ENCODE measurements around the gene ATAD3A.
A peak's percentile ranks its signal among the peaks of the same experiment; 100 is the strongest.

ATAD3A gene

GRCh38 chr1:1536938-1537546 lies 25.1 kb downstream of the ATAD3A start:
- H3K4me3 Mint-ChIP-seq, result no peak overlapping the region
- no peaks in the 10 kb centered on the region for H3K27me3 Mint-ChIP-seq
- peaks cover 1% of the 10 kb centered on the region for H3K4me1 Mint-ChIP-seq
- DNase-seq (no peak), ATAC-seq (no peak)
- peaks cover under 1% of the 10 kb centered on the region for H3K9me3 Mint-ChIP-seq
- H3K27ac Mint-ChIP-seq, result no peak overlapping the region
- peaks cover 10% of the 10 kb centered on the region for H3K36me3 Mint-ChIP-seq (ENCODE audit: low read depth)

- Mint-ChIP-seq H3K9me3 (no peaks in the 10 kb centered on the region), H3K4me1 (peaks cover 1% of the 10 kb centered on the region), H3K4me3 (no peak overlapping the region), H3K27me3 (no peaks in the 10 kb centered on the region), H3K36me3 (ENCODE audit: low read depth) (peaks cover 8% of the 10 kb centered on the region), H3K27ac (no peak overlapping the region)
- DNase-seq (no peak), ATAC-seq (no peak)
Observed at GRCh38 chr1:1537626-1538250, 25.8 kb downstream of the ATAD3A start.

DNA sequence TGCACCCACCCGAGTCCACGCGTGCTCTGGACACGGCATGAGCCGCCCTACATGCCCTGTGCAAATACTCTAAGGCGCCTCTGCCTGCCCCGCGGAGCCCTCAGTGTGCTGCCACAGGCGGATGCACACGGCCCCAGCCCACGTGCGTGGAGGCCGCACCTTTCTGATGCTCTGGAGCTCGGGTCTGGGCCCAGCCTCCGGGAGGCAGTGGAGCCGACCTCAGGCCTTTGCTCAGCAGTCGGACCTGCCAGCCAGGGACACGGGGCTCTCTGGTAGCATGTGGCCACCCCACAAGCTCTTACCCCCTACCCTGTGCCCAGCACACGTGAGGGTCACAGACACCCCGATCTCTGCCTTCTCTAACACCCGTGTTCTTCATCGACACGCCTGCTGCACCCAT lies 26.4 kb downstream of the ATAD3A start:
- peaks cover 1% of the 10 kb centered on the region for H3K4me1 Mint-ChIP-seq
- H3K27me3 Mint-ChIP-seq, result no peaks in the 10 kb centered on the region
- ATAC-seq (no peak), DNase-seq (no peak)
- H3K9me3 Mint-ChIP-seq, result no peaks in the 10 kb centered on the region
- H3K27ac Mint-ChIP-seq, result no peak overlapping the region
- H3K36me3 Mint-ChIP-seq (ENCODE audit: low read depth), result peaks cover 8% of the 10 kb centered on the region
- H3K4me3 Mint-ChIP-seq, result peak overlapping the region; percentile 3

DNA sequence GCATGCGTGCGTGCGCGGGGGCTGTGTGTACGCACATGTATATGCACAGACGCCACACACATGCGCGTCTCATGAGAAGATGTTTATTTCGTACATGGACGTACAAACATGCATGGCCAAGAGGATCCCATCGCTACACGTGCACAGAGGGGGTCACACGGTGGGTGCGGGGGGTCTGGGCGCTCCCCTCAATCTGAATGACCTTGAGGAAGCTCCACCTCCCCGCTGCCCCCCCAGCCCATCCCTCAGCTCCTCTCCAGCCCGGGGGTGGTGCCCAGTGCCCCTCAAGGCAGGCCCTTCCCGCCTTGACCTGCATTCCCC lies 27.0 kb downstream of the ATAD3A start:
- Mint-ChIP-seq H3K4me3 (no peak overlapping the region), H3K27ac (no peak overlapping the region), H3K36me3 (ENCODE audit: low read depth) (peaks cover 8% of the 10 kb centered on the region), H3K27me3 (no peaks in the 10 kb centered on the region), H3K4me1 (peaks cover 1% of the 10 kb centered on the region), H3K9me3 (no peaks in the 10 kb centered on the region)
- ATAC-seq, result no peak
- DNase-seq, result no peak

DNA sequence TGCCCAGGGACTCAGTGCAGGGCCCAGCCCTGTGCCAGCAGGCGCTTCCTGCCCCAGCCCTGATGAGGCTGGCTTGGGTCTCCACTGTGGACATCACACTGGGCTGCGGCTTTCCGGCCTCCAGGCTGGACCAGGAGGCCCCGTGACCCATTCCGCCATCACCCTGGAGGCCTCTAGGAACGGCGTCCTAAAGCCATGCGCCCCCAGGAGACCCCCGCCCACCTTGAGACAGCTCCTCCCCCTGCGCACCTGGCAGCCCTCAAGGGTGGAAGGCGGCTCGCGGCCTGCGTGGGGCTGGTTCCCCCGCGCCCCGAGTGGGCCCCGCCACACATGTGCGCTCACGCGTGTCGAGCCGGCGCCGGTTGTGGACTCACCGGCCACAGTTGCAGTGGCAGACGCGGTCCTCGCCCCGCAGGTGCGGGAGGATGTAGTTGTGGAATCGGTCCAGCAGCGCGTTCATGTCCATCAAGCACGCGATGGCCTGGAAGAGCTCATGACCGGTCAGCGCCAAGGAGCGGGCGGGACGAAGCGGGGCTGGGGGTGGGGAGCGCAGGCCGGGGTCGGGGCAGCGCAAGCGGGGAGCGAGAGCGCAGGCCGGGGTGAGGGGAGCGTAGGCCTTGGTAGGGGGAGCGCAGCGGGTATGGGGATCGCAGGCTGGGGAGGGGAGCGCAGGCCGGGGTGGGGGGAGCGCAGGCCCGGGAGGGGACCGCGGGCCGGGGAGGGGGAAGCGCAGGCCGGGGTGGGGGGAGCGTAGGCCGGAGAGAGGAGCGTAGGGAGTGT lies 27.5 kb downstream of the ATAD3A start:
- H3K36me3 Mint-ChIP-seq (ENCODE audit: low read depth), result peaks cover 8% of the 10 kb centered on the region
- peaks cover 1% of the 10 kb centered on the region for H3K4me1 Mint-ChIP-seq
- no peak overlapping the region for H3K27ac Mint-ChIP-seq
- DNase-seq (no peak), ATAC-seq (no peak)
- no peaks in the 10 kb centered on the region for H3K9me3 Mint-ChIP-seq
- H3K4me3 Mint-ChIP-seq, result no peak overlapping the region
- H3K27me3 Mint-ChIP-seq, result no peaks in the 10 kb centered on the region

DNA sequence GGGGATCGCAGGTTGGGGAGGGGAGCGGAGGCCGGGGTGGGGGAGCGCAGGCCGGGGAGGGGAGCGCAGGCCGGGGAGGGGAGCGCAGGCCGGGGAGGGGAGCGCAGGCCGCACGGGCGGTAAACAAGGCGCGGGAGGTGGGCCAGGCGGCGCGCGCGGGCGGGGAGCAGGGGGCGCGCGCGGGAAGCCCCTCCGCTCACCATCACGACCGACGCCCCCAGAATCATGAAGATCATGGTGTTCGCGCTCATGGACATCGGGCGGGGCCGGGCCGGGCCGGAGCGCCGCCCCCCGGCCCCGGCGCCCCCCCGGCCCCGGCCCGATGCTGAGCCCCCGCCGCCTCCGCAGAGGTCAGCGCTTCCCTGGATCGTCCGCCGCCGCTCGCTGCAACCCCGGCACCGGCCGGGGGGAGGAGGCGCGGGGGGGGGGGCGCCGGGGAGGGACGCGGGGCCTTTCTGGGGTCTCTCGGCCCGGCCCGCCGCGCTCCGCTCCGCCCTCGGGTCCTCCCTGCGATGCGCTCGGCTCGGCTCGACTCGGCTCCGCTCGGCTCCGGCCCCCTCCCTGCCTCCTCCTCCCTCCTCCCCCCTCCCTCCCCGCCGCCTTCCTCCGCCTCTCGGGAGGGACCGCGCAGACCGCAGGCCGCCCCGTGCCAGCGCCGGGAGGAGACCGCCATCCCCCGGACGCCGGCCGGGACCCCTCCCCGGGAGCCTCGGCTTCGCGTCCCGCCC lies 28.3 kb downstream of the ATAD3A start, which contains the start of gene TMEM240:
TSS of gene TMEM240 (minus strand) at position 535 of the 728 bp plus-strand sequence. CDS start at position 257, 278 bp downstream.
- DNase-seq, result peak; percentile 61
- Mint-ChIP-seq H3K9me3 (no peaks in the 10 kb centered on the region), H3K36me3 (ENCODE audit: low read depth) (peaks cover 8% of the 10 kb centered on the region), H3K27me3 (no peaks in the 10 kb centered on the region), H3K4me3 (no peak within 1 kb of the TSS), H3K27ac (no peak within 1 kb of the TSS), H3K4me1 (peaks cover 1% of the 10 kb centered on the region)
- ATAC-seq, result no peak

DNA sequence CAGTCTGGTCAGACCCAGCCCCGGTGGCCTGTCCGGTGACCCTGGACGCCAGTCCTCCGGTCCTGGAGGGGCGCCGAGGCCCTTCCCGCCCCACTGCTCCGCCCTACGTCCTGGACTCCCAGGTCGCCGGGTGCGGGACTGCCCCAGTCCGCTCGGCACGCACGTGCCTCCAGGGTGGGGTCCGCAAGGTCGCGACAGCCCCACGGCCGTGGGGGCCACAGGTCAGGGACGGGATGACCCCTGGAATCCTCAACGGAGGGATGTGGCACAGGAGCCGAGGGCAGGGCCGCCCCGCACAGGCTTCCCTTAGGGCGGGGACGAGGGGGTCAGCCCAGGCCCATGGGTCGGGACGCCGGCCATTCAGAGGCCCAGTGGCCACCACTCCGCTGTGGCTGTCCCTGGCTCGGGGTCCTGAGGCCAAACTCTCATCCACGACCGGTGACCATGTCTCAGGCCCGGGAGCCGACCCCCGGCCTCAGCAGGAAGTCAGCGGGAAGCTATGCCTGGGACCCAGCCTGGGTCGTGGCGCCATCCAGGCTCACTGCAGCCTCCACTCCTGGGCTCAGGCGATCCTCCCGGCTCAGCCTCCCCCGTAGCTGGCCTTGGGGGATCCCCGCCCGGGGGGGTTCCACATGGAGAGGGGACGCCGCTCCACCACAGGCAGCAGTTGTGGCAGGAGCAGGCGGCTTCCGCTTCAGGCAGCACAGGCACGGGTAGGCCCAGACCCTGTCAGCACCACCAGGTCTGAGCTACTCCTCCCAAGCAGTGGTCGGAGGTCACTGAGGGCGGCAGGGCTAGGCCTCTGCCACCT lies 29.1 kb downstream of the ATAD3A start:
- Mint-ChIP-seq H3K27me3 (no peaks in the 10 kb centered on the region), H3K36me3 (ENCODE audit: low read depth) (peaks cover 8% of the 10 kb centered on the region)

DNA sequence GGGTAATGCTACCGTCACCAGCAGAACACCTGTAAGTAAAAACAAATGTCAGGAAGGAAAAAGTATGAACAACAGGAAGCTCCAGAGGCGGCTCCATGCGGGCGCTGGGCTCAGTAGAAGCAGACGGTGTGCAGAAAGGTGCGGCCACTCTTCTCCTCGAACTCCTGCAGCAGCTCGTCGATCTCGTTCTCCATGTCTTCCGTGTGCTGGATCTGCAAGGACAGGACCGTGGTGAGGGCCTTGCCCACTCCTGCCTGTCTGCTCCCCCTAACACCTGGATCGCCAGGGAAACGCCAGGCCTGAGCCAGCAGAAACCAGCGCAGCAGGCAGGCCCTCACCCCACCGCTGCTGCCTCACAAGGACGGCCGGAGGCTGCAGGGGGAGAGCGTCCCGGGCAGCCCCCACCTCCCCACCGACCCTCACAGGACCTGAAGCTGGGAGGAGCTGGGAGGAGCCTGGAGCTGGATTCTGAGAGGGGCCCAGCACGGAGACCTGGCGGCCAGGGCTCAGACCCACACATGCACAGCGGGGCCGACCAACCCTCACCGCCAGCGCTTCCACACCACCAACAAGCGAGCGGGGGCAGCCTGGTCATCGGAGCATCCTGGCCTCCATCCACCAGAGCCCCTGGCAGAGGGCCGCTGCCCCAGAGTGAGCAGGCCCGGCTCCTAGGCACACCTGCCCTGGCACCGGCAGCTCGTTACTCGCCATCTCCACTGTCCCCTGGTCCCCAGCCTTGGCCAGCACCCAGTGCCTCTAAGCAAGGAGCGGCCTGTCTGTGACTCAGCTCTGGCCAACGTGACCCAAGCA lies 30.2 kb downstream of the ATAD3A start:
- ATAC-seq, result no peak
- Mint-ChIP-seq H3K4me3 (no peak overlapping the region), H3K27ac (peak overlapping the region; percentile 17), H3K4me1 (peaks cover 1% of the 10 kb centered on the region), H3K9me3 (no peaks in the 10 kb centered on the region), H3K36me3 (ENCODE audit: low read depth) (peaks cover 8% of the 10 kb centered on the region), H3K27me3 (no peaks in the 10 kb centered on the region)
- no peak for DNase-seq

More for the DNA sequence above, 29.1 kb downstream of the ATAD3A start:
- H3K4me3 Mint-ChIP-seq, result no peak overlapping the region
- ATAC-seq (no peak), DNase-seq (no peak)
- H3K27ac Mint-ChIP-seq, result no peak overlapping the region
- no peaks in the 10 kb centered on the region for H3K9me3 Mint-ChIP-seq
- peaks cover 1% of the 10 kb centered on the region for H3K4me1 Mint-ChIP-seq

DNA sequence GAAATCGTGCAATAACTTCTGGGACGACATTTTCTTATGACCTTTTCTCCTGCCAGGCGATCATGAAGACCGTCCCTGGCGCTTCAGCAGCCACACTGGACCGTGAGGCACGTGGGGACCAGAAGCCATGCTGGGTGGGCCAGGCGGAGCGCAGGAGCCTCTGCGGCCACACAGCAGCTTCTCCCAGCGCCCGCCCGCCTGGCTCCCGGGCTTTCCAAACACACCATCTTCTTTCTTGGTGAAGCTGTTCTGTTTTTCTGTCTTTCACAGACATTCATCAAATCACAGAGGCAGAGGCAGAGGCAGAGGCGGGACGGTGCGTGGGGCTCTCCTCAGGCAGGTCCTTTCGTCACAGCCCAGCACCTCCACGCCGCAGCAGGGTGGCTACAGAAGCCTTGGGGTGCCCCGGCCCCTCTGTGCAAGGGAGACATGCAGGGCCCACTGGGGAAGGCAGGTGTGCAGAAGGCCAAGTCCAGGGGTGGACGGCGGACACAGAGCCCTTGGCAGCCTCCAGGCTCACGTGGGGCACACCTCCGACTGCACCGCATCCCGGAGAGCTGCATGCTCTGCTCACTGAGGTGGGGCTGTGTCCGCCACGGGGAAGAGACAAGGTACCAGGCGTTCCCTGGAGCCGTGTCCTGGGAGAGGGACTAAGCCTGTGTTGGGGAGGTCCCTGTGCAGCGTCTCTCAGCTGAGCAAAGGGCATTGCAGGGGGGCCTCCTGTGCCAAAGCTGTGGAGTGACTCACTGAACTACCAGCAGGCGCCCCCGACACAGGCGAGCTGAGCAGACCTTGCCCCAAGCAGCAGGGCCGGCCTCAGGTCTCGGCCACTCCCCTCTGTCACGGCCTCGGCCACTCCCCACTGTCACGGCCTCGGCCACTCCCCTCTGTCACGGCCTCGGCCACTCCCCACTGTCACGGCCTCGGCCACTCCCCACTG lies 31.1 kb downstream of the ATAD3A start:
- DNase-seq (peak; percentile 26), ATAC-seq (no peak)
- Mint-ChIP-seq H3K36me3 (ENCODE audit: low read depth) (peaks cover 8% of the 10 kb centered on the region), H3K27me3 (no peaks in the 10 kb centered on the region), H3K9me3 (no peaks in the 10 kb centered on the region), H3K4me3 (no peak overlapping the region), H3K27ac (no peak overlapping the region), H3K4me1 (peaks cover 1% of the 10 kb centered on the region)

- Mint-ChIP-seq H3K27me3 (no peaks in the 10 kb centered on the region), H3K36me3 (ENCODE audit: low read depth) (peaks cover 8% of the 10 kb centered on the region), H3K4me3 (no peak overlapping the region), H3K4me1 (peaks cover 1% of the 10 kb centered on the region), H3K9me3 (no peaks in the 10 kb centered on the region), H3K27ac (no peak overlapping the region)
- no peak for ATAC-seq
- DNase-seq, result no peak
Observed at GRCh38 chr1:1543706-1544099, 31.7 kb downstream of the ATAD3A start.

DNA sequence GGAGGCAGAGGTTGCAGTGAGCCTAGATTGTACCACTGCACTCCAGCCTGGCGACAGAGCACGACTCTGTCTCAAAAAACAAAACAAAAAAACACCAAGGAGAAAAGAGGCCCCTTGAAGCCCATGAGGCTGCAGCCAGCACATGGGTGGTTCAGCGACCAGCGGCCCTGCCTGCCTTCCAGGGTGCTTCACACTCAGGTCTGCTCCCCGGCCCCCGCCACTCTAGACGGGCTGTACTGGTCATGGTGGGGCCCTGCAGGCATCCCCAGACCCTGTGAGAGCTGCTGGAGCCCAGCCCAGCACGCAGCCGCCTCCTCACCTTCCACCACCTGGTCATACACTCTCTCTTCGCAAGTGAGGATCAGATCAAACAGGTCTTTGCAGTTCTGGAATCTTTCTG lies 32.6 kb downstream of the ATAD3A start:
- no peak overlapping the region for H3K27ac Mint-ChIP-seq
- H3K9me3 Mint-ChIP-seq, result no peaks in the 10 kb centered on the region
- DNase-seq (no peak), ATAC-seq (no peak)
- no peaks in the 10 kb centered on the region for H3K27me3 Mint-ChIP-seq
- peaks cover 1% of the 10 kb centered on the region for H3K4me1 Mint-ChIP-seq
- peaks cover 8% of the 10 kb centered on the region for H3K36me3 Mint-ChIP-seq (ENCODE audit: low read depth)
- no peak overlapping the region for H3K4me3 Mint-ChIP-seq

- peaks cover 1% of the 10 kb centered on the region for H3K4me1 Mint-ChIP-seq
- DNase-seq (no peak), ATAC-seq (no peak)
Observed at GRCh38 chr1:1545946-1546737, 34.2 kb downstream of the ATAD3A start.

More at GRCh38 chr1:1545946-1546737, 34.2 kb downstream of the ATAD3A start:
- Mint-ChIP-seq H3K9me3 (no peaks in the 10 kb centered on the region), H3K27me3 (no peaks in the 10 kb centered on the region), H3K36me3 (ENCODE audit: low read depth) (peaks cover 8% of the 10 kb centered on the region), H3K4me3 (no peak overlapping the region), H3K27ac (no peak overlapping the region)
